HS-5 (cell line): ENCODE data around the gene CTNNA1.
A peak's percentile ranks its signal among the peaks of the same experiment; 100 is the strongest.

Experiments
- DNase-seq: peaks from one replicate; pipeline ENCODE4 v3.0.0-alpha.2; 2012; ENCODE audit warnings: low read depth

The CTNNA1 gene

DNA sequence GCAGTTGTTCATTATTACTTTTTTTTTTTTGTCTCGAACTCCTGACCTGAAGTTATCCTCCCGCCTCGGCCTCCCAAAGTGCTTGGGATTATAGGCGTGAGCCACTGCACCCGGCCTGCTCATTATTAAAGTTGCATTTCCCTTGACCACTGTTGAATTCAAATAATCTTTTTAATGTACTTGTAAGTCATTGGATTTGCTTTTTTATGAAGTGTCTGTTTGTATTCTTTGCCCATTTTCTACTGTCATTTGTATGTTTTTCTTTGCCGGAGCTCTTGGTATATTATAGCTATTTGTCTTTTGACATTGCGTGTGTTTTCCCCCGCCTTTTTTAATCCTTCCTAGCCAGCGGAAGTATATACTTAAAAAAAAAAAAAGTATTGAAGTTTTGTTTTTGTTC, 99.9 kb downstream of the CTNNA1 start:
- no peak for DNase-seq

DNA sequence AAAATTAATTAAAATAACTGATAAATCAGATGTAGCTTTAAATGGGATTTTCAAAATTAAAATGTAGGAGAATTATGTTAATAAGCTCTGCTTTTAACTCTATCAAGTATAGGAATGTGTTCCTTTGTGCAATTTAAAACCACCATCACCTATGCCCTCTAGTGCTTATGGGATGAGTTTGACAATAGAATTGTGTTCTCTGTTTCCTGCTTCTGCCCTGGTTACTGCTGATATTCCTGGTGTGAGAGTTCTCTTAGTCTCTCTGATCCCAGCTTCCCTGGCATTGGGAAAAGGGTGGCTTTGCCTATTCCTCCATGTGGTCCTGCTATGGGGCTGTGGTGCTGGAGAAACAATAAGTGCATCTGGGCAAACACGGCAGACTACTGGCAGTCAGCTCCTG, 113.8 kb downstream of the CTNNA1 start:
- DNase-seq: no peak

- DNase-seq: no peak
Measured at GRCh38 chr5:138869038-138869437, 115.8 kb downstream of the CTNNA1 start.

- no peak for DNase-seq
Measured at GRCh38 chr5:138869763-138870500, 116.7 kb downstream of the CTNNA1 start.

DNA sequence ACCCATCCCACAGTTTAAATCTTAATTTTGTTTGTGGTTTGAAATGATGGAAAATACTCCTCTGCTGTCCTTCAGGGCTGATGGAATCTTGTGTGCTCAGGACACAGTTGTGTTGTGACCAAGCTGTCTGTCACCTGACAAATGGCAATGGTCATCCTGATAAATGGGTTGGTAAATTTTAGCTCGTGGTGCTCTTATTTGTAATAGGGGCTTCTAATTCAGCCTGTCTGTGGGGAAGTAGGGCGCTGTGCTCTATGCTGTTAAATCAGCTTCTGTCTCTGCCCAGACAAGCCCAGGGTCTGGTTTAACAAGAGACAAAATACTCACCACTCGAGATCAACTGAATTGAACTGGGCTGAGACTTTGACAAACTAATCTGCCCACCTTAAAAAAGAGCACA, 117.4 kb downstream of the CTNNA1 start:
- no peak for DNase-seq

GRCh38 chr5:138872841-138873465, 119.7 kb downstream of the CTNNA1 start:
- no peak for DNase-seq

DNA sequence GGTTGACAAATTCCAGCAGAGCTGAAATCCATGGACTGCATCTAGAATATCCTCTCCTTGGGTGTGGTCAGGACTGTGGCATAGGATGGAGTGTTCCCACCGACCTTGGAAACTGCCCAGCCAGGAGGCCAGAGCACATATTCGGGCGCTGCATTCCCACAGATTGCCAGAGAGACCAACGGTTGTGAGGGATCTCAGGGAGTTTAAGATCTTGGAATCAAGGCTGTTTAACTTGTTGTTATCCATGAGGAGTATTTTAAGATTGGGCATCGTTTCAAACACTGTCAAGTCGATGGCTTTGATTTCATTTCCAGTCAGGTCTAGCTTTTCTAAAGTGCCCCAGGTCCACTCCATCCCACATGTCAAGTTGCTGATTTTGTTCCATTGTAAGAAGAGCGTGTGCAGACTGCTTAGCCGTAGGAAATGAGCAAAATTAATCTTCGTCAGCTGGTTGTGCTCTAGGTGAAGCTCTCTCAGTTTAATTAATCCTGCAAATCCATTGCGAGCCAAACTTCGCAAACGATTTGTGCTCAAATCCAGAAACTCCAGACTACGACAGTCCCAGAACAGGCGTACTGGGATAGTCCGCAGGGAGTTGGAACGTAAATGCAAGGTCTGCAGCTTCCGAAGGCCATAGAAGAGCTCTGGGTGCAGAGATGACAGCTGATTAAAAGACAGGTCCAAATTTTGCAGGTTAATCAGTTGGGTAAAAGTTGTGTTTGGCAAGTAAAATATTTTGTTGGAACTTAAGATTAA, 120.4 kb downstream of the CTNNA1 start:
- no peak for DNase-seq

GRCh38 chr5:138874241-138874640, 121.0 kb downstream of the CTNNA1 start:
- no peak for DNase-seq

- peak; percentile 34 for DNase-seq
Measured at GRCh38 chr5:138874771-138875551, 121.7 kb downstream of the CTNNA1 start, which contains the start of gene LRRTM2. Gene LRRTM2 (minus strand): TSS chr5:138875335. CDS start chr5:138874911, 424 bp downstream.

DNA sequence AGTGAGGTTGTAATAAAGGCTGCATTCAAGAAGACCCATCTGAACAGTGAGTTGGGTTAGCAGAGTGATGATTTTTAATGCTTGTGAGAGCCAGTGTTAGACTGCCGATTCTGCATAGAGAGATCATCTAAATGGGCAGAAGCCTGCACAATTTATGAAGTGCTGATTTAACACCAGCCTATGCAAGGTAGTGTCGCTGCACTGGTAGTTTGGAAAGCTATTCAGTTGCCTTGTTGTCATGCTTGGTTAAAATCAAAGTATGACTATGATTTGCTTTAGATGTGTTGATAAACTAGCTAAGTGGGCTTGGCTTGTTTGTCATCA, 122.3 kb downstream of the CTNNA1 start:
- no peak for DNase-seq

- no peak for DNase-seq
Measured at GRCh38 chr5:138875946-138876345, 122.7 kb downstream of the CTNNA1 start.

DNA sequence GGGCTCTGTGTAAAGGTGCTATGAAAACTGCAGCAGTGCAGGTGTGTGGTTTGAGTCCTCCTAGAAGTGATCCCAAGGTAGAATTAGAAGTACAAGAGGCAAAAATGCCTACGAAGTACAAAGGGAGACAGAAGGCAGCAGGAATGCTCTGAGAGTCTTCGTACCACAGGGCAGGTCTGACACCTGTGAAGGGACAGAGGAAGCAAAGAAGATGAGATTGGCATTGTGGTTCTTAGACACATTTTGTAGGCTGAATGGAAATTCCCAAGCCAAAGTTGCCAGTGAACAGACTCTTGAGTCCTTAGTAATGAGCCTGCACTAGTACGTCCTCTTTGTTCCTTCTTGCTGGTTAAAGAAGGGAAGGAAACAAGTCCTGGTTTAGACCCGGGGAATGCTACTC, 123.6 kb downstream of the CTNNA1 start:
- DNase-seq: no peak

GRCh38 chr5:138878437-138879235, 125.4 kb downstream of the CTNNA1 start:
- DNase-seq: no peak

GRCh38 chr5:138883211-138883610, 130.0 kb downstream of the CTNNA1 start:
- no peak for DNase-seq

DNA sequence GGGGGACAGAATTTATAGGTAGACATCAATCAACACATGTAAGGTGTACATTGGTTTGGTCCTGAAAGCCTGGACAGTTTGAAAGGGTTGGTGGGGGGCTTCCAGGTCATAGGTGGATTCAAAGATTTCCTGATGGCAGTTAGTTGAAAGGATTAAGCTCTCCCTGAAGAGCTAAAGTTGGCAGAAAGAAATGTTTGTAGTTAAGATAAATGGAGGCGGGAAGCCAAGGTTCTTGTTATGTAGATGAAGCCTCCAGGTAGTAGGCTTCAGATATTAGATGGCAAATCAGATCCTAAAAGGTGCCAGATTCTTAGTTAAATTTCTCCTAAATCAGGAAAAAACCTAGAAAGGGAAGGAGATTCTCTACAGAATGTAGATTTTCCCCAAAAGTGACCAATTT, 130.9 kb downstream of the CTNNA1 start:
- DNase-seq: no peak

DNA sequence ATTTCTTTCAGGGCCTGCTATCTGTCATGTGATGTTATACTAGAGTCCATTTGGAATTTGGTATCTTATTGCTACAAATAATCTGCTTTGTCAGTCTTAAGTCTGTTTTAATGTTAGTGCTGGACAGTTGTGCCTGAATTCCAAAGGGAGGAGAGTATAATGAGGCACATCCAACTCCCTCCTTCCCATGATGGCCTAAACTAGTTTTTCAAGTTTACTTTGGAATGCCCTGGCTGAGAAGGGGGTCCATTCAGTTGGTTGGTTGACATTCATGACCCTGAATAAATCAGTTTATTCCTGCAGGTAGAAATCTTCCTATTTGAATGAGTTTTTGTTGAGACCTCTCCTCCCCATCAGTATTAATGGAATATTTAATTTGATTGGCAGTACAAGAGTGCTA, 131.3 kb downstream of the CTNNA1 start:
- no peak for DNase-seq

DNA sequence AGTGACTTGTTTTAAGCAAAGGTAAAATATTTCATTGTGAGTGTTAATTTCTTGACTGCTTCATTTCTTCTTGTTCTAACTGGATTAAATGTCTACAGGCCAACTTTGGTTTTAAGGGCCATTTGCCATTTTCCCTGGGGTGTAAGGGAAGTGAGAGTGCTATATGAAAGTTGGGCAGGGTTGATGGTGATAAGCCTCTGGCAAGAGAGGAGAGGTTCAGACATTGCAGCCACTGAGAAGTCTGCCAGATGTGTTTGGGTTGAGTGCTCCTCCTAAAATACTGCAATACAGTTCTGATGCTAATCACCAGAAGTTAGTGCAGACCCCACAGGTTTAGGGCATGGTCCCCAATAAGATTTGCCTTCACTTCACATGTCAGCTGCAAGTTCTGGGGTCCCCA, 136.8 kb downstream of the CTNNA1 start:
- DNase-seq: no peak

DNA sequence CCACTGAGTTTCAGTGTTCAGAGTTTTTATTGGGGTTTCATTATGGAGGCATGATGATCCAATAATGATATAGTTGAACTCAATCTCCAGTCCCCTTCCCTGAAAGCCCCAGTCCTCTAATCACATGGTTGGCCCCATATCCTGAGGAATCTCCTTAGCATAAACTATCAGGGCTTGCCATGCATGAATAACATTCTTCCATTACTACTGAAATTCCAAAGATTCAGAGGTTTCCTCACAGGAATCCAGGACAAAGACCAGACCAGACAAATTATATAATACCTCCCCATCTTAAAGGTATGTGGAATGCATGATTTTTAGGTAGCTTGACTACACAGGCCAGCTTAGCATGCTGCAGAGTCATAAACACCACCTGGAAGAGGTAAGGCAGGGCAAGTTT, 137.4 kb downstream of the CTNNA1 start:
- DNase-seq: no peak

- DNase-seq: no peak
Measured at GRCh38 chr5:138895918-138896317, 142.7 kb downstream of the CTNNA1 start.

GRCh38 chr5:138898299-138898698, 145.1 kb downstream of the CTNNA1 start:
- no peak for DNase-seq

DNA sequence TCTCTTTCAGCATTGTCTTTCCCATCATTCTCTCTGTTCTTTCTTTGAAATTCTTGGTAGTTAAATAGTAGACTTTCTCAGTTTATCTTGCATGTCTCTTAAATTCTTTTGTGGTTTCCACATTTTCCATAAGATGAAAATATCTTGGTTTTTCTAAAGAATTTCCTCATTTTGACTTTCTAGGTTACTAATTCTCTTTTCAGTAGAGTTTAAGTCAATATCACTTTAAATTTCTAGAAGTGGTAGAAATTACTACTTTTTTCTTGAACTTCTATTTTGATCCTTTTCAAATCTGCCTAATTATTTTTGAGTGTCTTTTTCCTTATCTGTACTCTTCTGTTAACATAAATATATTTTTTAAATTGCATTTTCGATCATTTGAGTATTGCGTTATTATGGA, 145.5 kb downstream of the CTNNA1 start:
- no peak for DNase-seq
